ENCODE measurements around the gene NR1D2. TPM values are rescaled to one million over a fixed set of nuclear protein-coding genes. Genes with fewer than 3 reads are reported as not detected.

NR1D2 gene
- total RNA-seq, 1 experiment from 2014 or later, result 8.7 TPM

DNA sequence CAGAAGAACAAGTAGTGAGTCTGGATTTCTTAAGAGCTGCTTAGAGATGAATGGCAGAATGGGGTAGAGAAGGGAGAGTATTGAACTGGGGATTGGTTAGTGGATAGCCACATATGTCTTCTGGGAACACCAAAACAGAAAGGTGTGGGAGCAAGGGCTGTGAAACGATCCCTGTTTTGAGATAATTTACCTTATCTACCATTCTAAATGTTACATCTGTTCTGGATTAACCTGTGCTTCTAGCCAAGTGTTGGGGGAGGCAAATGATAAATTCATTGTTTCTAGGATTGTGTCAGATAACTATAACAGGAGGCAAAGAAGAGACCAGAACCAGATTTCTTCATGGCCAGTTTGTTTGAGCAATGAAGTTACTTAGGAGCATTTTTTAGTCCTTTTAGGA is 8.4 kb downstream of the NR1D2 start:
- TF ChIP-seq, protein P1, sequence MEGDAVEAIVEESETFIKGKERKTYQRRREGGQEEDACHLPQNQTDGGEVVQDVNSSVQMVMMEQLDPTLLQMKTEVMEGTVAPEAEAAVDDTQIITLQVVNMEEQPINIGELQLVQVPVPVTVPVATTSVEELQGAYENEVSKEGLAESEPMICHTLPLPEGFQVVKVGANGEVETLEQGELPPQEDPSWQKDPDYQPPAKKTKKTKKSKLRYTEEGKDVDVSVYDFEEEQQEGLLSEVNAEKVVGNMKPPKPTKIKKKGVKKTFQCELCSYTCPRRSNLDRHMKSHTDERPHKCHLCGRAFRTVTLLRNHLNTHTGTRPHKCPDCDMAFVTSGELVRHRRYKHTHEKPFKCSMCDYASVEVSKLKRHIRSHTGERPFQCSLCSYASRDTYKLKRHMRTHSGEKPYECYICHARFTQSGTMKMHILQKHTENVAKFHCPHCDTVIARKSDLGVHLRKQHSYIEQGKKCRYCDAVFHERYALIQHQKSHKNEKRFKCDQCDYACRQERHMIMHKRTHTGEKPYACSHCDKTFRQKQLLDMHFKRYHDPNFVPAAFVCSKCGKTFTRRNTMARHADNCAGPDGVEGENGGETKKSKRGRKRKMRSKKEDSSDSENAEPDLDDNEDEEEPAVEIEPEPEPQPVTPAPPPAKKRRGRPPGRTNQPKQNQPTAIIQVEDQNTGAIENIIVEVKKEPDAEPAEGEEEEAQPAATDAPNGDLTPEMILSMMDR (conservative IDR thresholded peaks at IDR 0.05; ENCODE audit: low read depth, low read length), result no peak
- no peak for TF ChIP-seq EZH2 (IDR thresholded peaks at IDR 0.05; ENCODE audit: borderline replicate concordance, low read depth, low read length, poor library complexity, severe bottlenecking)
- peaks cover 6% of the 10 kb centered on the region for H3K4me1 ChIP-seq (ENCODE audit: insufficient read depth, low read length, poor library complexity, severe bottlenecking)
- no peaks in the 10 kb centered on the region for H3K27me3 ChIP-seq (replicated peaks; ENCODE audit: insufficient read depth, low read depth, low read length, poor library complexity)
- no peak overlapping the region for H3K27ac ChIP-seq (ENCODE audit: low read depth, low read length, poor library complexity, severe bottlenecking)
- no peak for DNase-seq (ENCODE audit: low spot score)
- intact Hi-C loops (cut with micrococcal nuclease; ENCODE audit: unreplicated experiment), result no loop called here
- H3K9me3 ChIP-seq (ENCODE audit: low read depth, low read length, poor library complexity, severe bottlenecking), result no peaks in the 10 kb centered on the region
- H3K4me3 ChIP-seq (ENCODE audit: low read depth, low read length, poor library complexity, severe bottlenecking), result no peak overlapping the region
- no peaks in the 10 kb centered on the region for H3K36me3 ChIP-seq (ENCODE audit: insufficient read depth, low read length, poor library complexity, severe bottlenecking)
- ChIA-PET CTCF (no interaction called here), POLR2A (ENCODE audit: low non-redundant PET) (no interaction called here)
- BruUV-seq (replicated peaks), result no TSS peak

DNA sequence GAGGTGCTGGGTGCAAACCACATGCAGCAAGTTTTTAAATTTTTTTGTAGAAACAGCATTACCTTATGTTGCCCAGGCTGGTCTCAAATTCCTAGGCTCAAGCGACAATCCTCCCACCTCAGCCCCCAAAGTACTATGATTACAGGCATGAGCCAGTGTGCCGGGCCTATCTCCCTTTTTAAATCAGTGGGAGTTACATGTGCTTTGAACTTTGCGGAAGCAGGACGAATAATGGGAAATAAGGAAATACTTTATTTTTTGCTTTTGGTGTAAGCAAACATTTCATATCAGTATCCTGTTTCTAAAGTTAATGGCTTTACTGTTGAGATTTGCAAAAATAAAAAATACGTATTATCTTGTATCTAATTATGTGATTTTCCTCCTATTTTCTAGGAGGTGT is 9.1 kb downstream of the NR1D2 start:
- BruUV-seq (replicated peaks), result no TSS peak
- H3K4me3 ChIP-seq (ENCODE audit: low read depth, low read length, poor library complexity, severe bottlenecking), result no peak overlapping the region
- POLR2A ChIA-PET (ENCODE audit: low non-redundant PET), result no interaction called here
- no peaks in the 10 kb centered on the region for H3K36me3 ChIP-seq (ENCODE audit: insufficient read depth, low read length, poor library complexity, severe bottlenecking)
- peaks cover 6% of the 10 kb centered on the region for H3K4me1 ChIP-seq (ENCODE audit: insufficient read depth, low read length, poor library complexity, severe bottlenecking)
- CTCF ChIA-PET, result no interaction called here
- H3K27ac ChIP-seq (ENCODE audit: low read depth, low read length, poor library complexity, severe bottlenecking), result no peak overlapping the region
- no peak for TF ChIP-seq EZH2 (IDR thresholded peaks at IDR 0.05; ENCODE audit: borderline replicate concordance, low read depth, low read length, poor library complexity, severe bottlenecking)
- TF ChIP-seq, protein P1 (conservative IDR thresholded peaks at IDR 0.05; ENCODE audit: low read depth, low read length), result no peak
- DNase-seq (ENCODE audit: low spot score), result no peak
- H3K9me3 ChIP-seq (ENCODE audit: low read depth, low read length, poor library complexity, severe bottlenecking), result no peaks in the 10 kb centered on the region
- H3K27me3 ChIP-seq (replicated peaks; ENCODE audit: insufficient read depth, low read depth, low read length, poor library complexity), result no peaks in the 10 kb centered on the region
- intact Hi-C loops (cut with micrococcal nuclease; ENCODE audit: unreplicated experiment), result no loop called here

DNA sequence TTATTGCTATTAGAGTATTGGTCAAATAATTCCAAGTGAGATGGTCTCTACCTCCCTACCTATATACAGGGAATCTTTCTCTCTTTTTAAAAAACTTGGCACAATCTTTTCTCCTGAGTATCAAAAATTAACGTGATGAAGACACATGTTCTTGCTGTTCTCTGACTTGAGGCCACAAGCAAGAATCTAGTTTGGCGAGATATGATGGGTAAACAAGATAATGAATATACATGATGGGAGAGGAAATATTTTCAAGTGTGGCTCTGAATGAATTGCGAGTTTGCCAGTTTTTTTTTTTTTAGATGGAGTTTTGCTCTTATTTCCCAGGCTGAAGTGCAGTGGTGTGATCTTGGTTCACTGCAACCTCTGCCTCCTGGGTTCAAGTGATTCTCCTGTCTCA is 11.6 kb downstream of the NR1D2 start:
- H3K27me3 ChIP-seq (replicated peaks; ENCODE audit: insufficient read depth, low read depth, low read length, poor library complexity), result no peaks in the 10 kb centered on the region
- ChIA-PET POLR2A (ENCODE audit: low non-redundant PET) (no interaction called here), CTCF (no interaction called here)
- no peaks in the 10 kb centered on the region for H3K36me3 ChIP-seq (ENCODE audit: insufficient read depth, low read length, poor library complexity, severe bottlenecking)
- BruUV-seq (replicated peaks), result no TSS peak
- H3K9me3 ChIP-seq (ENCODE audit: low read depth, low read length, poor library complexity, severe bottlenecking), result no peaks in the 10 kb centered on the region
- intact Hi-C loops (cut with micrococcal nuclease; ENCODE audit: unreplicated experiment), result no loop called here
- no peak for DNase-seq (ENCODE audit: low spot score)
- peaks cover 3% of the 10 kb centered on the region for H3K4me1 ChIP-seq (ENCODE audit: insufficient read depth, low read length, poor library complexity, severe bottlenecking)
- TF ChIP-seq, protein P1 (conservative IDR thresholded peaks at IDR 0.05; ENCODE audit: low read depth, low read length), result no peak
- no peak for TF ChIP-seq EZH2 (IDR thresholded peaks at IDR 0.05; ENCODE audit: borderline replicate concordance, low read depth, low read length, poor library complexity, severe bottlenecking)
- no peak overlapping the region for H3K27ac ChIP-seq (ENCODE audit: low read depth, low read length, poor library complexity, severe bottlenecking)
- no peak overlapping the region for H3K4me3 ChIP-seq (ENCODE audit: low read depth, low read length, poor library complexity, severe bottlenecking)

Data from A673 (cell line).